ENCODE measurements around the gene FOXP1.

FOXP1 gene

DNA sequence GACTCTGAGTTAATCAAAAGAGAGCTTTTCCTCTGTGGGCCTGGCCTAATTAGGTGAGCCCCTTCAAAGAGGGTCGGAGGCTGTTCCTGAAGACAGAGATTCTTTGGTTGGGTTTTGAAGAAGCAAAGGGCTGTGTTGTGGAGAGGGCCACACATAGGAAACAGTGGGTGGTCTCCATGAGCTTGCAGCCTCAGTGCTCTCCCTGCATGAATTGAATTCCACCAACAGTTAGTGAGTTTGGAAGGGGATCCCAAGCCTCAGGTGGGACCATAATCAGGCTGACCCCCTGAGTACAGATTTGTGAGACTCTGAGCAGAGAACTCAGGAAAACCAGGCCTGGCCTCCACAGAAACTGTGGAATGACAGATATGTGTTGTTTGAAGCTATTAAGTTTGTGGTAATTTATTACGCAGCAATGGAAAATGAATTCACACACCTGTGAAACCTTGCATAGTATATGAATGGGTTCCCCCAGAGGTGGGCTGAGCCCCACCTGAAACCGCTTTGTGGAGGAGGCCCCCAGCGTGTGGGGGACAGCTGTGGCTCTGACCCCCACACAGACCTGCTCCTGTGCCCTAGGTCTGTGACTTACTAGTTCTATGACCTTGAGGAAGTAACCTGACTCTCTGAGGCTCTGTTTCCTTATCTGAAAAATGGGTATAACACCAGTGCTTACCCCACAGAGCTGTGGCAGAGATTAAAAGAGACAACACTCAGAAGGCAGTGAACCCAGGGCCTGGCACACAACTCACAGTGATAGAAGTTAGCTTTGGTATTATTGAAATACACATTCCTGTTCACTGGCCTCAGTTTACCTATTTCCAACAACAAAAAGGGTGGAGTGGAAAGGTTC is 431.3 kb downstream of the FOXP1 start:
- Histone ChIP-seq H3K4me3 (ENCODE audit: low read depth, low read length) (no peak overlapping the region), H3K27ac (no peak overlapping the region), H3K27me3 (ENCODE audit: insufficient read depth, low read depth, severe bottlenecking) (no peaks in the 10 kb centered on the region), H3K36me3 (no peaks in the 10 kb centered on the region), H3K9me3 (ENCODE audit: severe bottlenecking) (no peaks in the 10 kb centered on the region)
- no peak for TF ChIP-seq CTCF (IDR thresholded peaks at IDR 0.05; ENCODE audit: low read depth, low read length)
- no peak for DNase-seq

DNA sequence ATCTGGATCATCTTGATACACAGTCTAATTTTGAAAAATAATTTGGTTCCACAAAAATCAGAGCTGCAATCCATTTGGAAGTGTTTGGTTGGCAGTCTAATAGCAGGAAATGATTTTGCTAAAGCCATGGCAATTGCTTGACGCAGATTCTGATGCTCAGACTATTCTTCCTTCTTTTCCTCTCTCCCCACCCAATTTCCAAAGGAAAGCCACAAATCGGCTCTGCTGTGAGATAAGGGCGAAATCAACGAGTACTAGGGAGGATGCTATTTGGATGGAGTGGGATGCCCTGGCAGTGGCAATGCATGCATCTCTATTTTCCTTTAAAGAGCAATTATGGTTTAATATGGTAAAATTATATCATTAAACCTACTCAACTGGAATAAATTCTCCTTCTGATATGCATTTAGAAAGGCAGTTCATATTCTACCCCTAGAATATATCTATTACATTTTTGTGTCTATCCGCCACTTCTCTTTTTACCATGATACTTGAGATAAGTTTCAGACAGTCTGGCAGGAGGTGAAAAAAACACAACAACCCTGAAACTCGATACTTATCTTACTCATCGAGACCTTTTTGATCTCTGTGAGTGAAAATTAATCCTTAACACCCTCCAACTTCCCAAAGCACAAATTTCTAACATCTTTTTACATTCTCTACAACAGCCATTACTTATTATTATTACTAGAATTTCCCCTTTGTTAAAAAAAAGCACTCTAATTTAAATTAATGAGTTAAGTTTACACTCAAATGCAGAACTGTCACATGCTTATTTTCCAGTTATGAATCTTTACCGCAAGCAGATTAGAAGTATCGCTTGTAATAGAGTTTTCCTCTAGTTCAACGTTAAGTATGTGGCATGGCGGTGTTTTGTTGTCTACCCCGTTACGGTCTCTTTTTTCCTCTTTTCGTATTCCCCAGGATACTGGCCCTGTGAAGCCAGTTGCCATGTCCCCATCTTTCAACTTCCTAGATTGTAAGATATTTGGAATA is 433.3 kb downstream of the FOXP1 start:
- no peaks in the 10 kb centered on the region for H3K27me3 ChIP-seq (ENCODE audit: insufficient read depth, low read depth, severe bottlenecking)
- no peaks in the 10 kb centered on the region for H3K36me3 ChIP-seq
- H3K27ac ChIP-seq: no peak overlapping the region
- no peaks in the 10 kb centered on the region for H3K9me3 ChIP-seq (ENCODE audit: severe bottlenecking)
- no peak for TF ChIP-seq CTCF (IDR thresholded peaks at IDR 0.05; ENCODE audit: low read depth, low read length)
- no peak overlapping the region for H3K4me3 ChIP-seq (ENCODE audit: low read depth, low read length)
- no peak for DNase-seq

GRCh38 chr3:71148455-71149060 is 435.0 kb downstream of the FOXP1 start:
- no peaks in the 10 kb centered on the region for H3K27me3 ChIP-seq (ENCODE audit: insufficient read depth, low read depth, severe bottlenecking)
- TF ChIP-seq CTCF (IDR thresholded peaks at IDR 0.05; ENCODE audit: low read depth, low read length): no peak
- H3K27ac ChIP-seq: no peak overlapping the region
- no peak for DNase-seq
- H3K36me3 ChIP-seq: no peaks in the 10 kb centered on the region
- no peaks in the 10 kb centered on the region for H3K9me3 ChIP-seq (ENCODE audit: severe bottlenecking)
- no peak overlapping the region for H3K4me3 ChIP-seq (ENCODE audit: low read depth, low read length)

GRCh38 chr3:71146673-71147072 is 436.9 kb downstream of the FOXP1 start:
- DNase-seq: no peak
- Histone ChIP-seq H3K27me3 (ENCODE audit: insufficient read depth, low read depth, severe bottlenecking) (no peaks in the 10 kb centered on the region), H3K9me3 (ENCODE audit: severe bottlenecking) (no peaks in the 10 kb centered on the region), H3K4me3 (ENCODE audit: low read depth, low read length) (no peak overlapping the region), H3K36me3 (no peaks in the 10 kb centered on the region), H3K27ac (no peak overlapping the region)
- no peak for TF ChIP-seq CTCF (IDR thresholded peaks at IDR 0.05; ENCODE audit: low read depth, low read length)

DNA sequence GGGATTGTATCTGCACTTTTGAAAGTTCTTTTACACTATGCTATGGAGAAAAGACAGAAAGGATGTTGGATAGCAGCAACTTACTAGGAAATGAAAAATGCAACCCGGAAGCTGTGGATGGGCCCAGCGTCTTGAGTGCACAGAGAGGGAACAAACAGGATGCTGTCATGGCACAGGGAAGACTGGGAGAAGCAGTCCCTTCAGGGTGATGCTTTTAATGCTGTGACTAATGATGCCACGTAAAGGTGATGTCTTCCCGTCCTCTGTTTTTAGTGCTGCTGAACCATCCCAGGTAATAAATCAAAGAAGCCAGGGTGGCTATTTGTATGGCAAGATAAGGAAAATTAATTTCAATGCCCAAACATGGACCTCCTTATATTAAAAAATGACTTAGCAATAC is 437.6 kb downstream of the FOXP1 start:
- DNase-seq: no peak
- no peak overlapping the region for H3K27ac ChIP-seq
- no peak for TF ChIP-seq CTCF (IDR thresholded peaks at IDR 0.05; ENCODE audit: low read depth, low read length)
- no peaks in the 10 kb centered on the region for H3K9me3 ChIP-seq (ENCODE audit: severe bottlenecking)
- no peaks in the 10 kb centered on the region for H3K27me3 ChIP-seq (ENCODE audit: insufficient read depth, low read depth, severe bottlenecking)
- H3K36me3 ChIP-seq: no peaks in the 10 kb centered on the region
- no peak overlapping the region for H3K4me3 ChIP-seq (ENCODE audit: low read depth, low read length)

Data from WERI-Rb-1 (cell line).